Measurements from ENCODE around the gene GPA33. TPM values are rescaled to one million over a fixed set of nuclear protein-coding genes. Genes with fewer than 3 reads are reported as not detected.

GPA33 gene
- total RNA-seq, 4 donors from 2014 or later, result 87.4 to 568 (median 509) TPM

- no peak for DNase-seq
- Histone ChIP-seq H3K4me1 (no peaks in the 10 kb centered on the region), H3K9me3 (no peaks in the 10 kb centered on the region), H3K27me3 (no peaks in the 10 kb centered on the region), H3K4me3 (no peak overlapping the region), H3K36me3 (no peaks in the 10 kb centered on the region), H3K27ac (no peak overlapping the region)
- in situ Hi-C loops (cut with MboI; ENCODE audit: low pct_ligation_motif_present in 1 of 4, low pct_unique_long_range_greater_than_20kb in 1 of 4, low sequenced_read_pairs in 3 of 4), result no loop called here
- TF ChIP-seq POLR2AphosphoS5 (IDR thresholded peaks at IDR 0.05), result no peak
- TF ChIP-seq CTCF (IDR thresholded peaks at IDR 0.05), result no peak
- 83 to 100% methylated on average over 1 to 8 of the region's 8 CpGs for WGBS, 2 donors (ENCODE audit: low coverage in 1 of 2)
- intact Hi-C loops (cut with DNase I; ENCODE audit: low total_unique reads), result no loop called here
Observed at GRCh38 chr1:167013108-167013929, 76.9 kb downstream of the GPA33 start.

GRCh38 chr1:167012570-167012969 is 77.6 kb downstream of the GPA33 start:
- intact Hi-C loops (cut with DNase I; ENCODE audit: low total_unique reads), result no loop called here
- no peak for DNase-seq
- Histone ChIP-seq H3K36me3 (no peaks in the 10 kb centered on the region), H3K4me1 (no peaks in the 10 kb centered on the region), H3K27ac (no peak overlapping the region), H3K9me3 (no peaks in the 10 kb centered on the region), H3K4me3 (no peak overlapping the region), H3K27me3 (no peaks in the 10 kb centered on the region)
- no peak for TF ChIP-seq POLR2AphosphoS5 (IDR thresholded peaks at IDR 0.05)
- TF ChIP-seq EP300 (IDR thresholded peaks at IDR 0.05; ENCODE audit: low read depth), result no peak
- no peak for TF ChIP-seq POLR2A (IDR thresholded peaks at IDR 0.05)
- no peak for TF ChIP-seq CTCF (IDR thresholded peaks at IDR 0.05)
- in situ Hi-C loops (cut with MboI; ENCODE audit: low pct_ligation_motif_present in 1 of 4, low pct_unique_long_range_greater_than_20kb in 1 of 4, low sequenced_read_pairs in 3 of 4), result no loop called here
- WGBS, 2 donors (ENCODE audit: low coverage in 1 of 2), result 58 to 72% methylated on average over 2 of the region's 2 CpGs

GRCh38 chr1:167011560-167012191 is 78.5 kb downstream of the GPA33 start:
- in situ Hi-C loops (cut with MboI; ENCODE audit: low pct_ligation_motif_present in 1 of 4, low pct_unique_long_range_greater_than_20kb in 1 of 4, low sequenced_read_pairs in 3 of 4), result no loop called here

More at GRCh38 chr1:167011560-167012191, 78.5 kb downstream of the GPA33 start:
- H3K27me3 ChIP-seq, result no peaks in the 10 kb centered on the region
- WGBS, 2 donors (ENCODE audit: low coverage in 1 of 2), result 96 to 100% methylated on average over 1 of the region's 1 CpG
- no peaks in the 10 kb centered on the region for H3K4me1 ChIP-seq
- no peaks in the 10 kb centered on the region for H3K36me3 ChIP-seq
- no peak for DNase-seq
- intact Hi-C loops (cut with DNase I; ENCODE audit: low total_unique reads), result no loop called here
- no peak overlapping the region for H3K4me3 ChIP-seq
- TF ChIP-seq POLR2AphosphoS5 (IDR thresholded peaks at IDR 0.05) (no peak), CTCF (IDR thresholded peaks at IDR 0.05) (no peak), EP300 (IDR thresholded peaks at IDR 0.05; ENCODE audit: low read depth) (no peak), POLR2A (IDR thresholded peaks at IDR 0.05) (no peak)
- H3K27ac ChIP-seq, result no peak overlapping the region
- no peaks in the 10 kb centered on the region for H3K9me3 ChIP-seq

Measured in transverse colon (tissue), 4 donors.